ENCODE results near the gene METRN.

The METRN gene

GRCh38 chr16:704552-705380, 10.2 kb upstream of the METRN start:
- TF ChIP-seq TAF1 (IDR thresholded peaks at IDR 0.05; ENCODE audit: borderline replicate concordance, insufficient read depth, low read length) (no peak), REST (IDR thresholded peaks at IDR 0.05; ENCODE audit: insufficient read depth in 1 of 2, low read depth in 2 of 2, low read length in 2 of 2) (peak; percentile 72 to 89)

GRCh38 chr16:705431-706188, 9.3 kb upstream of the METRN start, which contains the start of gene FBXL16:
FBXL16 (minus strand) TSS chr16:705801; CDS start chr16:697405, 8,396 bp downstream.
- TF ChIP-seq TAF1 (IDR thresholded peaks at IDR 0.05; ENCODE audit: borderline replicate concordance, insufficient read depth, low read length) (no peak), POLR2AphosphoS5 (IDR thresholded peaks at IDR 0.05; ENCODE audit: low read depth, low read length) (no peak)

GRCh38 chr16:706189-707061, 8.5 kb upstream of the METRN start:
- no peak for TF ChIP-seq REST (IDR thresholded peaks at IDR 0.05; ENCODE audit: insufficient read depth in 1 of 2, low read depth in 2 of 2, low read length in 2 of 2)
- TF ChIP-seq SIN3A (IDR thresholded peaks at IDR 0.05; ENCODE audit: borderline replicate concordance, insufficient read depth, low read length): no peak
- TF ChIP-seq TAF1 (IDR thresholded peaks at IDR 0.05; ENCODE audit: borderline replicate concordance, insufficient read depth, low read length): no peak
- TF ChIP-seq FOXP2 (optimal IDR thresholded peaks at IDR 0.05; ENCODE audit: borderline replicate concordance, extremely low read depth, extremely low read length, insufficient read depth): no peak
- TF ChIP-seq POLR2AphosphoS5 (IDR thresholded peaks at IDR 0.05; ENCODE audit: low read depth, low read length): no peak

GRCh38 chr16:707062-707538, 7.8 kb upstream of the METRN start:
- TF ChIP-seq TAF1 (IDR thresholded peaks at IDR 0.05; ENCODE audit: borderline replicate concordance, insufficient read depth, low read length) (no peak), POLR2AphosphoS5 (IDR thresholded peaks at IDR 0.05; ENCODE audit: low read depth, low read length) (no peak), FOXP2 (optimal IDR thresholded peaks at IDR 0.05; ENCODE audit: borderline replicate concordance, extremely low read depth, extremely low read length, insufficient read depth) (no peak), REST (IDR thresholded peaks at IDR 0.05; ENCODE audit: insufficient read depth in 1 of 2, low read depth in 2 of 2, low read length in 2 of 2) (no peak), SIN3A (IDR thresholded peaks at IDR 0.05; ENCODE audit: borderline replicate concordance, insufficient read depth, low read length) (no peak)

GRCh38 chr16:708019-708418, 6.9 kb upstream of the METRN start:
- TF ChIP-seq REST (IDR thresholded peaks at IDR 0.05; ENCODE audit: insufficient read depth in 1 of 2, low read depth in 2 of 2, low read length in 2 of 2) (no peak), POLR2AphosphoS5 (IDR thresholded peaks at IDR 0.05; ENCODE audit: low read depth, low read length) (no peak), TAF1 (IDR thresholded peaks at IDR 0.05; ENCODE audit: borderline replicate concordance, insufficient read depth, low read length) (no peak), SIN3A (IDR thresholded peaks at IDR 0.05; ENCODE audit: borderline replicate concordance, insufficient read depth, low read length) (no peak), FOXP2 (optimal IDR thresholded peaks at IDR 0.05; ENCODE audit: borderline replicate concordance, extremely low read depth, extremely low read length, insufficient read depth) (no peak)
